Uterus (tissue), 4 donors: ENCODE results near the gene TMEM229B. TPM values are rescaled to one million over a fixed set of nuclear protein-coding genes. Genes with fewer than 3 reads are reported as not detected.
"Not testable (repeated sequence)": the region's sequence is repeated elsewhere in the genome, so short reads cannot be mapped to it uniquely, and the experiment has no call there.

ENCODE experiments used
- DNase-seq, 2 donors: peaks; one replicate each; pipeline ENCODE4 v3.0.0-alpha.2; 2019 to 2020
- H3K27ac ChIP-seq, 2 donors: fragments of 200-600 bp; sonication (generic); 1 replicate in 1 of 2; 2 replicates in 1 of 2; pipeline ENCODE4 v1.5.1; 2016 to 2018
- H3K27me3 ChIP-seq, 2 donors: fragments of 200-600 bp; sonication (generic); one replicate each; pipeline ENCODE4 v1.5.1; 2018 to 2019; ENCODE audit warnings: control low read depth in 1 of 2
- H3K36me3 ChIP-seq, 2 donors: fragments of 200-600 bp; sonication (generic); one replicate each; pipeline ENCODE4 v1.5.1; 2019; ENCODE audit warnings: control low read depth in 1 of 2
- H3K4me1 ChIP-seq, 2 donors: fragments of 200-600 bp; sonication (generic); one replicate each; pipeline ENCODE4 v1.5.1; 2018 to 2019; ENCODE audit warnings: control low read depth in 1 of 2
- H3K4me3 ChIP-seq, 2 donors: fragments of 200-600 bp; sonication (generic); 1 replicate in 1 of 2; 2 replicates in 1 of 2; pipeline ENCODE4 v1.5.1; 2018 to 2019; ENCODE audit warnings: mild to moderate bottlenecking in 1 of 2
- H3K9me3 ChIP-seq, 2 donors: fragments of 200-600 bp; sonication (generic); one replicate each; pipeline ENCODE4 v1.5.1; 2019; ENCODE audit warnings: control low read depth in 1 of 2
- CTCF ChIP-seq, 4 experiments: fragments of 200-600 bp in 2 of 4; fragments of 450-650 bp in 2 of 4; sonication (generic) in 2 of 4; IDR thresholded peaks; one replicate each; pipeline ENCODE4 v1.5.1; 2016 to 2019; ENCODE audit warnings: antibody characterized with exemption in 4 of 4, mild to moderate bottlenecking in 2 of 4, moderate library complexity in 1 of 4
- POLR2A ChIP-seq, 2 donors: fragments of 450-650 bp; IDR thresholded peaks; one replicate each; pipeline ENCODE4 v1.6.1; 2016; ENCODE audit warnings: antibody characterized with exemption in 2 of 2, mild to moderate bottlenecking in 1 of 2, moderate library complexity in 1 of 2
- intact Hi-C: fragments of 100-400 bp; cut with DNase I; formaldehyde crosslinking; loops from one replicate; pipeline ENCODE4 v1.15.1; 2023; ENCODE audit warnings: low total_unique reads
- total RNA-seq, 4 donors: library from RNA; depleted of rRNA in 3 of 4; stranded (reverse); fragments of >200 nt in 3 of 4; gene quantifications; one replicate each; pipeline versions ENCODE4 v1.1.0 to v1.2.4, GENCODE V29; 2014 to 2023
- donor health status: DM: yes; HTN: yes; CAD: no.

TMEM229B gene
- total RNA-seq, 4 donors from 2014 or later = under 0.01 to 4.7 (median 2.8) TPM

- no peak for DNase-seq
- Histone ChIP-seq H3K27ac (no peak overlapping the region), H3K36me3 (no peaks in the 10 kb centered on the region), H3K9me3 (no peaks in the 10 kb centered on the region), H3K4me3 (no peak overlapping the region), H3K27me3 (no peaks in the 10 kb centered on the region), H3K4me1 (no peaks in the 10 kb centered on the region)
- TF ChIP-seq CTCF (IDR thresholded peaks at IDR 0.05) = no peak
- TF ChIP-seq POLR2A (IDR thresholded peaks at IDR 0.05) = no peak
- intact Hi-C loops = no loop called here
Measured at GRCh38 chr14:67453575-67454300, 34.8 kb downstream of the TMEM229B start.

- H3K4me1 ChIP-seq, H3K27me3 ChIP-seq, H3K4me3 ChIP-seq, intact Hi-C loops, H3K36me3 ChIP-seq, DNase-seq, H3K9me3 ChIP-seq, H3K27ac ChIP-seq: not testable (repeated sequence)
Measured at GRCh38 chr14:67451667-67452066, 36.9 kb downstream of the TMEM229B start.

- Histone ChIP-seq H3K4me3 (no peak overlapping the region), H3K4me1 (no peaks in the 10 kb centered on the region), H3K27me3 (no peaks in the 10 kb centered on the region), H3K9me3 (no peaks in the 10 kb centered on the region), H3K27ac (no peak overlapping the region), H3K36me3 (no peaks in the 10 kb centered on the region)
- no peak for TF ChIP-seq POLR2A (IDR thresholded peaks at IDR 0.05)
- no peak for TF ChIP-seq CTCF (IDR thresholded peaks at IDR 0.05)
- DNase-seq = no peak
- intact Hi-C loops = no loop called here
Measured at GRCh38 chr14:67449096-67449495, 39.4 kb downstream of the TMEM229B start.

- no peak overlapping the region for H3K4me3 ChIP-seq
- TF ChIP-seq POLR2A (IDR thresholded peaks at IDR 0.05) (no peak), CTCF (IDR thresholded peaks at IDR 0.05) (no peak)
- H3K27me3 ChIP-seq = no peaks in the 10 kb centered on the region
- intact Hi-C loops = no loop called here
- H3K9me3 ChIP-seq = no peaks in the 10 kb centered on the region
- no peak overlapping the region for H3K27ac ChIP-seq
- H3K4me1 ChIP-seq = no peaks in the 10 kb centered on the region
- H3K36me3 ChIP-seq = no peaks in the 10 kb centered on the region
- no peak for DNase-seq
Measured at GRCh38 chr14:67447033-67447381, 41.5 kb downstream of the TMEM229B start.

GRCh38 chr14:67446371-67447032 lies 42.0 kb downstream of the TMEM229B start:
- no peak for TF ChIP-seq CTCF (IDR thresholded peaks at IDR 0.05)
- TF ChIP-seq POLR2A (IDR thresholded peaks at IDR 0.05) = no peak
- Histone ChIP-seq H3K27ac (no peak overlapping the region), H3K4me3 (no peak overlapping the region), H3K36me3 (no peaks in the 10 kb centered on the region), H3K27me3 (no peaks in the 10 kb centered on the region), H3K4me1 (no peaks in the 10 kb centered on the region), H3K9me3 (no peaks in the 10 kb centered on the region)
- no peak for DNase-seq
- intact Hi-C loops = no loop called here
